GM12874 (cell line): Measurements from ENCODE around the gene STK39.

Source experiments
- TF ChIP-seq, protein P1 (sequence below): IDR thresholded peaks from 2 replicates; pipeline ENCODE4 v1.5.1; 2011; ENCODE audit warnings: low read depth, mild to moderate bottlenecking, control low read depth, low read length, moderate library complexity; ENCODE audit not compliant: insufficient read depth

Gene STK39

DNA sequence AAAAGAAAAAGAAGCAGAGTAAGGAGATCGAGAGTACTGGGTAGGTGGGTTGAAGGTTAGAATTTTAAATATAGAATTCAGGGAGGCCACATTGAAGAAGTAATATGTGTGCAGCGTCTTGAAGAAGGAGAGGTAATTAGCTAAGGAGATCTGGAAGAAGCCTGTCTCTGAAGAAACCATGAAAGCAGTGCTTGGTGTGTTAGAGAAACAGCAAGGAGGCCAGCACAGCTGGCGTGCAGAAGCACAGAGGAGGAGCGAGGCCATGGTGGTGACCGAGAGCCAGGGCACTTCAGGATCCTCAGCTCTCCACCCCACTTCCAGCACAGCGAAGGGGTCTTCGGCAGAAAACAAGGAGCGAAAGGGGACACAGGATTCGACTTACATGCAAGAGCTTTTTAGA is 305.8 kb downstream of the STK39 start:
- TF ChIP-seq, protein P1, sequence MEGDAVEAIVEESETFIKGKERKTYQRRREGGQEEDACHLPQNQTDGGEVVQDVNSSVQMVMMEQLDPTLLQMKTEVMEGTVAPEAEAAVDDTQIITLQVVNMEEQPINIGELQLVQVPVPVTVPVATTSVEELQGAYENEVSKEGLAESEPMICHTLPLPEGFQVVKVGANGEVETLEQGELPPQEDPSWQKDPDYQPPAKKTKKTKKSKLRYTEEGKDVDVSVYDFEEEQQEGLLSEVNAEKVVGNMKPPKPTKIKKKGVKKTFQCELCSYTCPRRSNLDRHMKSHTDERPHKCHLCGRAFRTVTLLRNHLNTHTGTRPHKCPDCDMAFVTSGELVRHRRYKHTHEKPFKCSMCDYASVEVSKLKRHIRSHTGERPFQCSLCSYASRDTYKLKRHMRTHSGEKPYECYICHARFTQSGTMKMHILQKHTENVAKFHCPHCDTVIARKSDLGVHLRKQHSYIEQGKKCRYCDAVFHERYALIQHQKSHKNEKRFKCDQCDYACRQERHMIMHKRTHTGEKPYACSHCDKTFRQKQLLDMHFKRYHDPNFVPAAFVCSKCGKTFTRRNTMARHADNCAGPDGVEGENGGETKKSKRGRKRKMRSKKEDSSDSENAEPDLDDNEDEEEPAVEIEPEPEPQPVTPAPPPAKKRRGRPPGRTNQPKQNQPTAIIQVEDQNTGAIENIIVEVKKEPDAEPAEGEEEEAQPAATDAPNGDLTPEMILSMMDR: no peak

GRCh38 chr2:167940734-167941507 is 306.5 kb downstream of the STK39 start:
- TF ChIP-seq, protein P1: no peak

DNA sequence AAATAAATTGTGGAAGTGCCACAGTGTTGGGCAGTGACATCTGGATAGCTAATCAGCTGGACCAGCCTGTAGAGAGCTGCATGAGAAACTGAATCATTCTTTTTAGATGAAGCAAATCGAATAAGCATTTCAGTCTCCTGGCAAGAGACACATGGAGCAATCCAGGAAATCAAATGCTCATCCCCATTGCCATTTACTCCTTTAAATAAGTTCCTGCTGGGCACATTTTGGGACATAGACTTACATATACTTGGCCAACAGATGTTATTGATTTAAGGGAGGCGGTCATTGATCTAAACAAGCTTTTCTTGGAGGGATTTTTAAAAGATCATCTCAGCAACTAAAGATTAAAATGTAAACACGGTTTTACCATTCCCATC is 307.1 kb downstream of the STK39 start:
- TF ChIP-seq, protein P1: no peak

GRCh38 chr2:167939514-167940345 is 307.7 kb downstream of the STK39 start:
- TF ChIP-seq, protein P1: no peak

GRCh38 chr2:167937403-167937802 is 310.0 kb downstream of the STK39 start:
- TF ChIP-seq, protein P1: no peak

DNA sequence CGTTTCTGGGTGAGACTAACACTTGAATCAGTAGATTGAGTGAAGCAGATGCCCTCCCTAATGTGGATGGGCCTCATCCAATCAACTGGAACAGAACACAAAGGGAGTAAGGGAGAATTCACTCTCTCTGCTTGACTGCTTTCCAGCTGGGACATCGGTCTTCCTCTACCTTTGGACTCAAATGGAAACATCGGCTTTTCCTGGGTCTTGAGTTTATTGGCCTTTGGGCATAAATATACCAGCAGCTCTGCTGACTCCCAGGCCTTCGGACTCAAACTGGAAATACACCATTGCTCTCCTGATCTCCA is 311.6 kb downstream of the STK39 start:
- TF ChIP-seq, protein P1: no peak

GRCh38 chr2:167933097-167933814 is 314.1 kb downstream of the STK39 start:
- TF ChIP-seq, protein P1: no peak
